GM19099 (cell line): ENCODE measurements around the gene PLPP7.

Experiments used
- POLR2A ChIP-seq: IDR thresholded peaks from 3 replicates; pipeline ENCODE4 v1.6.1; 2011; ENCODE audit warnings: low read depth; ENCODE audit not compliant: insufficient read length; ENCODE audit errors: extremely low read depth

PLPP7 gene

GRCh38 chr9:131290036-131290766 lies 678 bp downstream of the PLPP7 start:
- TF ChIP-seq POLR2A, result no peak

- TF ChIP-seq POLR2A, result no peak
Measured at GRCh38 chr9:131290767-131291370, 1.3 kb downstream of the PLPP7 start.

GRCh38 chr9:131291795-131292315 lies 2.3 kb downstream of the PLPP7 start:
- TF ChIP-seq POLR2A, result no peak

- no peak for TF ChIP-seq POLR2A
Measured at GRCh38 chr9:131292937-131293336, 3.4 kb downstream of the PLPP7 start.

GRCh38 chr9:131296460-131296859 lies 6.9 kb downstream of the PLPP7 start:
- no peak for TF ChIP-seq POLR2A

GRCh38 chr9:131296906-131297500 lies 7.5 kb downstream of the PLPP7 start:
- no peak for TF ChIP-seq POLR2A

- no peak for TF ChIP-seq POLR2A
Measured at GRCh38 chr9:131297903-131298302, 8.4 kb downstream of the PLPP7 start.

- no peak for TF ChIP-seq POLR2A
Measured at GRCh38 chr9:131298341-131298740, 8.8 kb downstream of the PLPP7 start.

GRCh38 chr9:131298816-131299215 lies 9.3 kb downstream of the PLPP7 start:
- TF ChIP-seq POLR2A, result no peak

- no peak for TF ChIP-seq POLR2A
Measured at GRCh38 chr9:131299346-131299960, 9.9 kb downstream of the PLPP7 start.

GRCh38 chr9:131299961-131300347 lies 10.4 kb downstream of the PLPP7 start:
- TF ChIP-seq POLR2A, result no peak

- TF ChIP-seq POLR2A, result no peak
Measured at GRCh38 chr9:131300444-131300843, 10.9 kb downstream of the PLPP7 start.

GRCh38 chr9:131302244-131303075 lies 12.9 kb downstream of the PLPP7 start:
- TF ChIP-seq POLR2A, result no peak

- no peak for TF ChIP-seq POLR2A
Measured at GRCh38 chr9:131303381-131304321, 14.1 kb downstream of the PLPP7 start.

GRCh38 chr9:131304676-131305355 lies 15.3 kb downstream of the PLPP7 start:
- no peak for TF ChIP-seq POLR2A
